ENCODE measurements around the gene APOA1.

APOA1 gene

GRCh38 chr11:116860303-116860702 lies 22.9 kb upstream of the APOA1 start:
- TF ChIP-seq CTCF (IDR thresholded peaks at IDR 0.05; ENCODE audit: insufficient read depth, missing control alignments): no peak
- no peak for DNase-seq (ENCODE audit: insufficient read length, low spot score)
- FAIRE-seq: no peak

GRCh38 chr11:116859175-116859574 lies 21.8 kb upstream of the APOA1 start:
- no peak for FAIRE-seq
- no peak for TF ChIP-seq CTCF (IDR thresholded peaks at IDR 0.05; ENCODE audit: insufficient read depth, missing control alignments)
- no peak for DNase-seq (ENCODE audit: insufficient read length, low spot score)

- no peak for TF ChIP-seq CTCF (IDR thresholded peaks at IDR 0.05; ENCODE audit: insufficient read depth, missing control alignments)
- DNase-seq (ENCODE audit: insufficient read length, low spot score) (no peak), FAIRE-seq (no peak)
Measured at GRCh38 chr11:116857936-116858335, 20.5 kb upstream of the APOA1 start.

- FAIRE-seq (no peak), DNase-seq (ENCODE audit: insufficient read length, low spot score) (no peak)
- TF ChIP-seq CTCF (IDR thresholded peaks at IDR 0.05; ENCODE audit: insufficient read depth, missing control alignments): no peak
Measured at GRCh38 chr11:116857316-116857715, 19.9 kb upstream of the APOA1 start.

- no peak for TF ChIP-seq CTCF (IDR thresholded peaks at IDR 0.05; ENCODE audit: insufficient read depth, missing control alignments)
- FAIRE-seq (no peak), DNase-seq (ENCODE audit: insufficient read length, low spot score) (no peak)
Measured at GRCh38 chr11:116856423-116856822, 19.0 kb upstream of the APOA1 start.

- FAIRE-seq (no peak), DNase-seq (ENCODE audit: insufficient read length, low spot score) (no peak)
- TF ChIP-seq CTCF (IDR thresholded peaks at IDR 0.05; ENCODE audit: insufficient read depth, missing control alignments): no peak
Measured at GRCh38 chr11:116855413-116855812, 18.0 kb upstream of the APOA1 start.

GRCh38 chr11:116853461-116854073 lies 16.1 kb upstream of the APOA1 start:
- TF ChIP-seq CTCF (IDR thresholded peaks at IDR 0.05; ENCODE audit: insufficient read depth, missing control alignments): no peak
- DNase-seq (ENCODE audit: insufficient read length, low spot score) (no peak), FAIRE-seq (no peak)
